ENCODE results near the gene ACTA1.
"Not testable (repeated sequence)": the region's sequence is repeated elsewhere in the genome, so short reads cannot be mapped to it uniquely, and the experiment has no call there.

Gene ACTA1

GRCh38 chr1:229420765-229421164 is 13.1 kb downstream of the ACTA1 start:
- no peak for TF ChIP-seq CTCF (conservative IDR thresholded peaks at IDR 0.05; ENCODE audit: low read depth, low read length)
- H3K4me3 ChIP-seq (ENCODE audit: low read depth, low read length): no peak overlapping the region
- no peak for DNase-seq (ENCODE audit: low read depth)

- DNase-seq (ENCODE audit: low read depth): no peak
- no peak for TF ChIP-seq CTCF (conservative IDR thresholded peaks at IDR 0.05; ENCODE audit: low read depth, low read length)
- H3K4me3 ChIP-seq (ENCODE audit: low read depth, low read length): no peak overlapping the region
Measured at GRCh38 chr1:229420224-229420623, 13.7 kb downstream of the ACTA1 start.

GRCh38 chr1:229418586-229418985 is 15.3 kb downstream of the ACTA1 start:
- not testable (repeated sequence) for H3K4me3 ChIP-seq (ENCODE audit: low read depth, low read length); DNase-seq (ENCODE audit: low read depth)

GRCh38 chr1:229412810-229413209 is 21.1 kb downstream of the ACTA1 start:
- DNase-seq (ENCODE audit: low read depth): not testable (repeated sequence)

GRCh38 chr1:229412056-229412455 is 21.8 kb downstream of the ACTA1 start:
- DNase-seq (ENCODE audit: low read depth): no peak
- TF ChIP-seq CTCF (conservative IDR thresholded peaks at IDR 0.05; ENCODE audit: low read depth, low read length): no peak
- no peak overlapping the region for H3K4me3 ChIP-seq (ENCODE audit: low read depth, low read length)

More at GRCh38 chr1:229412810-229413209, 21.1 kb downstream of the ACTA1 start:
- H3K4me3 ChIP-seq (ENCODE audit: low read depth, low read length): not testable (repeated sequence)

- TF ChIP-seq CTCF (conservative IDR thresholded peaks at IDR 0.05; ENCODE audit: low read depth, low read length): no peak
- H3K4me3 ChIP-seq (ENCODE audit: low read depth, low read length): no peak overlapping the region
- no peak for DNase-seq (ENCODE audit: low read depth)
Measured at GRCh38 chr1:229411434-229412055, 22.3 kb downstream of the ACTA1 start.

GRCh38 chr1:229410692-229411433 is 23.0 kb downstream of the ACTA1 start:
- H3K4me3 ChIP-seq (ENCODE audit: low read depth, low read length): no peak overlapping the region
- no peak for TF ChIP-seq CTCF (conservative IDR thresholded peaks at IDR 0.05; ENCODE audit: low read depth, low read length)
- peak; percentile 16 for DNase-seq (ENCODE audit: low read depth)

GRCh38 chr1:229410370-229410691 is 23.6 kb downstream of the ACTA1 start:
- DNase-seq (ENCODE audit: low read depth): no peak
- TF ChIP-seq CTCF (conservative IDR thresholded peaks at IDR 0.05; ENCODE audit: low read depth, low read length): no peak
- H3K4me3 ChIP-seq (ENCODE audit: low read depth, low read length): no peak overlapping the region

All from choroid plexus epithelial cell (primary cell).